Measurements from ENCODE around the gene FMNL2. TPM values are rescaled to one million over a fixed set of nuclear protein-coding genes. Genes with fewer than 3 reads are reported as not detected.

The FMNL2 gene
- total RNA-seq, 1 experiment from 2014 or later: 29.0 TPM

DNA sequence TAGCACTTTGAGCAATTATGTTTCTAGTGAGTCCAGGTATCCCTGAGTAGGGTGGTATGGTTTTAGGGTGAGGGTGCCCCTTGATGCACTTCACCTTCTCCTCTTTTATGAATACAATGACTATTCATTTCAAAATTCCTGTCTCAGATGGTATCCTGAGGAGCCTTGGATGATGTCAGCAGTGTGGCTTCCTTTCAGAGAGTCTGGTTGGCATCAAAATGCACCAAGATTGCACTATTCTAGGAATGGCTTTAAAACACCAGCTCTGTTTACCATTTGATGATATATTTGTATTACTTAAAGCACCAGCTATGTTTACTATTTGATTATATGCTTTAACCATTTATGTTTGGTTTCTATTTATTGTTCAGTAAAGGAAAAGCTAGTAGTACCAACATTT lies 141.0 kb downstream of the FMNL2 start:
- Histone ChIP-seq H4K20me1 (ENCODE audit: insufficient read depth) (no peaks in the 10 kb centered on the region), H3K4me2 (no peak overlapping the region), H3K27me3 (ENCODE audit: insufficient read depth, low read depth) (no peaks in the 10 kb centered on the region), H3K36me3 (ENCODE audit: low read depth) (no peaks in the 10 kb centered on the region), H2AFZ (no peak overlapping the region), H3K27ac (no peak overlapping the region), H3K4me3 (no peak overlapping the region), H3K9me2 (ENCODE audit: insufficient read depth) (no peaks in the 10 kb centered on the region), H3K4me1 (replicated peaks; ENCODE audit: insufficient read depth) (peaks cover 33% of the 10 kb centered on the region), H3F3A (ENCODE audit: insufficient read depth, low read depth) (peaks cover 28% of the 10 kb centered on the region), H3K9me3 (ENCODE audit: insufficient read depth, low read depth) (no peaks in the 10 kb centered on the region), H3K79me2 (ENCODE audit: low read depth) (peaks cover 87% of the 10 kb centered on the region)
- ChIA-PET POLR2A (ENCODE audit: unreplicated experiment) (interaction anchor here (0.7 kb wide), 1 partner anchor 61 kb away, joined by 10 read pairs; no protein-coding TSS in a partner anchor), CTCF (no interaction called here)
- no peak for DNase-seq
- intact Hi-C loops (cut with micrococcal nuclease; ENCODE audit: unreplicated experiment): no loop called here
- TF ChIP-seq, protein P1, sequence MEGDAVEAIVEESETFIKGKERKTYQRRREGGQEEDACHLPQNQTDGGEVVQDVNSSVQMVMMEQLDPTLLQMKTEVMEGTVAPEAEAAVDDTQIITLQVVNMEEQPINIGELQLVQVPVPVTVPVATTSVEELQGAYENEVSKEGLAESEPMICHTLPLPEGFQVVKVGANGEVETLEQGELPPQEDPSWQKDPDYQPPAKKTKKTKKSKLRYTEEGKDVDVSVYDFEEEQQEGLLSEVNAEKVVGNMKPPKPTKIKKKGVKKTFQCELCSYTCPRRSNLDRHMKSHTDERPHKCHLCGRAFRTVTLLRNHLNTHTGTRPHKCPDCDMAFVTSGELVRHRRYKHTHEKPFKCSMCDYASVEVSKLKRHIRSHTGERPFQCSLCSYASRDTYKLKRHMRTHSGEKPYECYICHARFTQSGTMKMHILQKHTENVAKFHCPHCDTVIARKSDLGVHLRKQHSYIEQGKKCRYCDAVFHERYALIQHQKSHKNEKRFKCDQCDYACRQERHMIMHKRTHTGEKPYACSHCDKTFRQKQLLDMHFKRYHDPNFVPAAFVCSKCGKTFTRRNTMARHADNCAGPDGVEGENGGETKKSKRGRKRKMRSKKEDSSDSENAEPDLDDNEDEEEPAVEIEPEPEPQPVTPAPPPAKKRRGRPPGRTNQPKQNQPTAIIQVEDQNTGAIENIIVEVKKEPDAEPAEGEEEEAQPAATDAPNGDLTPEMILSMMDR (conservative IDR thresholded peaks at IDR 0.05): no peak
- no peak for TF ChIP-seq EZH2 (IDR thresholded peaks at IDR 0.05; ENCODE audit: low read depth)
- BruUV-seq (replicated peaks): no TSS peak

DNA sequence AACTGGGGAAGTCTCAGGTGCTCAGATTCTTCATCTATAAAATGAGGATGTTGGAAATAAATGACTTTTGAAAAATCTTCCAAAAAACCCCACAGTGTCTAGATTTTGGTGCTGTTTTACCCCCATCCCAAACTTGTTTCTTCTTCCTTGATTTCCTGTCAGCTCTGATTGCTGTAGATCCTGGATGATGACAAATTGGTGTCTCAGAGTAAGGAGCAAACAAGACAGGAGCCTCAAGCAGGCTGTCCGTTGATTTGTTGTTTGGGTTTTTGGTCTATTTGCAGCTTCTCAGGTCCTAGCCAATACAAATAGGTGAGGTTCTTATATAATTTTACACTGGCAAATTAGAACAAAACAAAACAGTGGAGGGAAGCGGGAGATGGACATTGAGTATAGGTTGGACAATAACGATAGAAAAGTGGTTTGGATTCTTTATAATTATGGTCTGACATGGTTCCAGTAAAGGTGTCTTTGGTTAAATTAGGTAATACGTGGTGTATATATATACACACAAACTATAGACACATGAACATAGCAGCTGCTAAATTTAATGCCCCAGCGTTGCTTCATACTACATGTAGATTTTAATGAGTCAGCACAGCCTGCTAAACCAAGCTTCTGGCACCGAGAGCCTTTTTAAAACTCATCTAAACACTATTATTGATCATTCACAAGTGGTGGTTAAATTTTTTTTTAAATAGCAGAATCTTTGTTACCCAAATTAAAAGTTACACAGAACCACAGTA lies 142.5 kb downstream of the FMNL2 start:
- Histone ChIP-seq H3K4me1 (replicated peaks; ENCODE audit: insufficient read depth) (peaks cover 18% of the 10 kb centered on the region), H4K20me1 (ENCODE audit: insufficient read depth) (no peaks in the 10 kb centered on the region), H3K27me3 (ENCODE audit: insufficient read depth, low read depth) (no peaks in the 10 kb centered on the region), H3K9me2 (ENCODE audit: insufficient read depth) (no peaks in the 10 kb centered on the region), H3K27ac (no peak overlapping the region), H3K4me3 (no peak overlapping the region), H3K4me2 (no peak overlapping the region), H3K36me3 (ENCODE audit: low read depth) (no peaks in the 10 kb centered on the region), H3K79me2 (ENCODE audit: low read depth) (peaks cover 82% of the 10 kb centered on the region), H2AFZ (no peak overlapping the region), H3K9me3 (ENCODE audit: insufficient read depth, low read depth) (no peaks in the 10 kb centered on the region), H3F3A (ENCODE audit: insufficient read depth, low read depth) (peaks cover 27% of the 10 kb centered on the region)
- CTCF ChIA-PET: no interaction called here
- no peak for TF ChIP-seq EZH2 (IDR thresholded peaks at IDR 0.05; ENCODE audit: low read depth)
- TF ChIP-seq, protein P1 (conservative IDR thresholded peaks at IDR 0.05): no peak
- no TSS peak for BruUV-seq (replicated peaks)
- POLR2A ChIA-PET (ENCODE audit: unreplicated experiment): no interaction called here
- intact Hi-C loops (cut with micrococcal nuclease; ENCODE audit: unreplicated experiment): no loop called here
- no peak for DNase-seq

DNA sequence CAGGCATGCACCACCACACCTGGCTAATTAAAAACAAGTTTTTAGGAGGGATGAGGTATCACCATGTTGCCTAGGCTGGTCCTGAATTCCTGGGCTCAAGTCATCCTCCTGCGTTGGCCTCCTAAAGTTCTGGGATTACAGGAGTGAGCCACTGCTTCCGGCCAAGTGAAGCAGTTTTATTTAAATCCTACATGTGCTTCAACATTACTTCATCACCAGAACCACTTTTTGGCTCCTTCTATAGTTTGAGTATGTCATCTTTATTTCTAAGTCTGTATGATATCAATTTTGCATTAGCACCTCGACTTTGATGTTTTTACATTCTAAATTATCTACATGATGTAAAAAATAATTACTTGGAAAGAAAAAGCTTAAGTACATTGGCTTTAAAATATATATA lies 144.3 kb downstream of the FMNL2 start:
- Histone ChIP-seq H3K27ac (no peak overlapping the region), H3K9me3 (ENCODE audit: insufficient read depth, low read depth) (no peaks in the 10 kb centered on the region), H3K4me2 (no peak overlapping the region), H3K27me3 (ENCODE audit: insufficient read depth, low read depth) (no peaks in the 10 kb centered on the region), H3K4me3 (no peak overlapping the region), H3K79me2 (ENCODE audit: low read depth) (peaks cover 81% of the 10 kb centered on the region), H2AFZ (no peak overlapping the region), H3K36me3 (ENCODE audit: low read depth) (no peaks in the 10 kb centered on the region), H4K20me1 (ENCODE audit: insufficient read depth) (no peaks in the 10 kb centered on the region), H3F3A (ENCODE audit: insufficient read depth, low read depth) (peaks cover 9% of the 10 kb centered on the region; the same call in 1 of the 2 replicates), H3K9me2 (ENCODE audit: insufficient read depth) (no peaks in the 10 kb centered on the region), H3K4me1 (replicated peaks; ENCODE audit: insufficient read depth) (peaks cover 6% of the 10 kb centered on the region; the same call in 1 of the 2 replicates)
- BruUV-seq (replicated peaks): no TSS peak
- ChIA-PET POLR2A (ENCODE audit: unreplicated experiment) (no interaction called here), CTCF (no interaction called here)
- no peak for DNase-seq
- intact Hi-C loops (cut with micrococcal nuclease; ENCODE audit: unreplicated experiment): no loop called here
- TF ChIP-seq EZH2 (IDR thresholded peaks at IDR 0.05; ENCODE audit: low read depth): no peak
- TF ChIP-seq, protein P1 (conservative IDR thresholded peaks at IDR 0.05): no peak

Measured in PC-9 (cell line).